ENCODE measurements around the gene A2M. TPM values are rescaled to one million over a fixed set of nuclear protein-coding genes. Genes with fewer than 3 reads are reported as not detected.

The A2M gene
- total and polyA plus RNA-seq, 2 of the 8 experiments (the other 6 are each of a cell fraction or from before 2014, with no cell fraction given): 0.15 TPM; not detected in 1

GRCh38 chr12:9109737-9110491 is 5.8 kb downstream of the A2M start:
- CTCF ChIA-PET (ENCODE audit: partially characterized antibody): interaction anchor here (1.0 to 2.0 kb wide), 3 partner anchors 9 to 44 kb away, joined by 3 to 6 read pairs (median 3); no protein-coding TSS in a partner anchor
- WGBS, 2 experiments (ENCODE audit: extremely low coverage in 1 of 2, insufficient coverage in 1 of 2, insufficient read length in 1 of 2, insufficient replicate concordance in 2 of 2, low coverage in 1 of 2, low lambda C conversion rate in 2 of 2, missing lambda C conversion rate in 1 of 2): 93% methylated on average over 3 of the region's 3 CpGs; no CpG with 5 or more reads in 1 of the 2 experiments

More at GRCh38 chr12:9109737-9110491, 5.8 kb downstream of the A2M start:
- Histone ChIP-seq H3K18ac (ENCODE audit: extremely low read depth, low read length) (no peak overlapping the region), H2BK20ac (ENCODE audit: low read length) (no peak overlapping the region), H3K23ac (ENCODE audit: insufficient read length) (no peak overlapping the region), H4K91ac (replicated peaks; ENCODE audit: insufficient read length, low read length) (no peak overlapping the region), H2BK120ac (replicated peaks; ENCODE audit: low read depth, low read length) (no peak overlapping the region), H3K36me3 (ENCODE audit: control insufficient read depth in 2 of 4, insufficient read depth in 4 of 4, low read length in 3 of 4) (no peaks in the 10 kb centered on the region), H4K8ac (ENCODE audit: extremely low read depth, insufficient read depth, low read length) (no peak overlapping the region), H4K5ac (ENCODE audit: insufficient read length, low read depth, low read length) (no peak overlapping the region), H2BK12ac (ENCODE audit: low read depth, low read length) (no peak overlapping the region), H3K4ac (replicated peaks; ENCODE audit: insufficient read length, low read depth, low read length) (no peak overlapping the region), H3K4me2 (ENCODE audit: insufficient read depth in 1 of 2, low read depth in 2 of 2, low read length in 2 of 2) (no peak overlapping the region), H2AK5ac (ENCODE audit: low read depth, low read length) (no peak overlapping the region), H2AFZ (ENCODE audit: low read length) (no peak overlapping the region), H3K4me3 (ENCODE audit: extremely low read depth in 1 of 4, insufficient read depth in 2 of 4, low read depth in 3 of 4, low read length in 4 of 4) (no peak overlapping the region), H2BK5ac (ENCODE audit: low read depth, low read length) (no peak overlapping the region), H3K79me2 (ENCODE audit: control insufficient read depth in 1 of 2, insufficient read depth in 2 of 2, low read length in 2 of 2) (no peaks in the 10 kb centered on the region), H3K27me3 (replicated peaks in 1 of 4; ENCODE audit: control insufficient read depth in 3 of 4, extremely low read depth in 1 of 4, insufficient read depth in 3 of 4, low read length in 3 of 4) (no peaks in the 10 kb centered on the region), H4K20me1 (replicated peaks in 1 of 2; ENCODE audit: control insufficient read depth in 1 of 2, insufficient read depth in 2 of 2, low read length in 2 of 2) (no peaks in the 10 kb centered on the region), H2BK15ac (ENCODE audit: low read length) (no peak overlapping the region), H3K23me2 (ENCODE audit: low read depth, low read length) (no peaks in the 10 kb centered on the region), H3K79me1 (ENCODE audit: low read depth, low read length) (no peaks in the 10 kb centered on the region), H3K27ac (ENCODE audit: low read depth, low read length) (no peak overlapping the region), H3K9ac (replicated peaks in 1 of 4; ENCODE audit: extremely low read depth in 1 of 4, low read depth in 3 of 4, low read length in 3 of 4) (no peak overlapping the region), H3K9me3 (ENCODE audit: insufficient read depth in 2 of 2, low read depth in 1 of 2, low read length in 1 of 2) (no peaks in the 10 kb centered on the region), H3K4me1 (replicated peaks in 1 of 4; ENCODE audit: control insufficient read depth in 3 of 4, insufficient read depth in 4 of 4, low read length in 3 of 4) (no peaks in the 10 kb centered on the region), H3K14ac (ENCODE audit: insufficient read length) (no peak overlapping the region), H3K56ac (replicated peaks; ENCODE audit: insufficient read length, low read depth, low read length) (no peak overlapping the region)
- POLR2A ChIA-PET (ENCODE audit: partially characterized antibody): no interaction called here
- DNase-seq (ENCODE audit: low read depth in 1 of 2, low spot score in 2 of 2): no peak
- TF ChIP-seq YY1 (IDR thresholded peaks at IDR 0.05; ENCODE audit: low read depth, low read length): no peak
- no peak for TF ChIP-seq BACH1 (IDR thresholded peaks at IDR 0.05; ENCODE audit: low read length)
- no peak for TF ChIP-seq NRF1 (IDR thresholded peaks at IDR 0.05; ENCODE audit: low read depth, low read length)
- no peak for TF ChIP-seq CTCF (IDR thresholded peaks at IDR 0.05; ENCODE audit: control extremely low read depth in 1 of 3, insufficient read depth in 1 of 3, low read depth in 1 of 3, low read length in 3 of 3)
- no peak for TF ChIP-seq CTBP2 (IDR thresholded peaks at IDR 0.05; ENCODE audit: borderline replicate concordance, insufficient read depth, insufficient read length, low read length)
- TF ChIP-seq SP2 (IDR thresholded peaks at IDR 0.05; ENCODE audit: low read length): no peak
- no peak for TF ChIP-seq KDM5A (IDR thresholded peaks at IDR 0.05; ENCODE audit: low read length)
- no peak for TF ChIP-seq TBP (IDR thresholded peaks at IDR 0.05; ENCODE audit: low read depth, low read length)
- no peak for TF ChIP-seq FOSL1 (IDR thresholded peaks at IDR 0.05; ENCODE audit: insufficient read depth, low read depth, low read length)
- no peak for TF ChIP-seq CBX5 (IDR thresholded peaks at IDR 0.05; ENCODE audit: low read depth, low read length)
- FAIRE-seq: no peak

All from H1 (cell line).